KMS-11 (cell line): ENCODE measurements around the gene KLHL25.

ENCODE experiments used
- H2AFZ ChIP-seq: fragments of 200-600 bp; sonication (generic); 2 replicates; pipeline ENCODE4 v1.6.1; 2016; ENCODE audit warnings: antibody characterized with exemption, mixed run types, low read depth
- H3K27ac ChIP-seq: fragments of 200-600 bp; sonication (generic); 2 replicates; pipeline ENCODE4 v1.6.1; 2016; ENCODE audit warnings: mild to moderate bottlenecking, mixed run types
- H3K27me3 ChIP-seq: fragments of 200-600 bp; sonication (generic); 2 replicates; pipeline ENCODE4 v1.6.1; 2017; ENCODE audit warnings: mild to moderate bottlenecking, low read depth, mixed run types, moderate library complexity; ENCODE audit not compliant: insufficient read depth
- H3K36me3 ChIP-seq: fragments of 200-600 bp; sonication (generic); 2 replicates; pipeline ENCODE4 v1.6.1; 2017; ENCODE audit warnings: mild to moderate bottlenecking, mixed run types; ENCODE audit not compliant: insufficient read depth
- H3K4me1 ChIP-seq: fragments of 200-600 bp; sonication (generic); 2 replicates; pipeline ENCODE4 v1.6.1; 2016; ENCODE audit warnings: mild to moderate bottlenecking, low read depth, mixed run types; ENCODE audit not compliant: poor library complexity, severe bottlenecking
- H3K4me2 ChIP-seq: fragments of 200-600 bp; sonication (generic); 2 replicates; pipeline ENCODE4 v1.7.0; 2016; ENCODE audit warnings: mild to moderate bottlenecking, mixed run types
- H3K4me3 ChIP-seq: fragments of 200-600 bp; sonication (generic); IDR thresholded peaks from 2 replicates; pipeline ENCODE4 v1.6.1; 2017; ENCODE audit warnings: low read depth, low read length, mixed read lengths; ENCODE audit not compliant: insufficient read depth
- H3K79me2 ChIP-seq: fragments of 200-600 bp; sonication (generic); 2 replicates; pipeline ENCODE4 v1.6.1; 2016; ENCODE audit warnings: low read depth, mixed run types; ENCODE audit not compliant: insufficient read depth
- H3K9ac ChIP-seq: fragments of 200-600 bp; sonication (generic); 2 replicates; pipeline ENCODE4 v1.6.1; 2016; ENCODE audit warnings: mild to moderate bottlenecking, mixed run types
- H4K20me1 ChIP-seq: fragments of 200-600 bp; sonication (generic); 2 replicates; pipeline ENCODE4 v1.6.1; 2016; ENCODE audit warnings: mild to moderate bottlenecking, mixed run types; ENCODE audit not compliant: insufficient read depth
- TF ChIP-seq, protein P1 (sequence below): fragments of 200-600 bp; sonication (generic); conservative IDR thresholded peaks from 2 replicates; pipeline ENCODE4 v1.6.1; 2017; ENCODE audit warnings: low read depth, mild to moderate bottlenecking, antibody characterized with exemption, low read length, moderate library complexity, mixed read lengths

The KLHL25 gene

DNA sequence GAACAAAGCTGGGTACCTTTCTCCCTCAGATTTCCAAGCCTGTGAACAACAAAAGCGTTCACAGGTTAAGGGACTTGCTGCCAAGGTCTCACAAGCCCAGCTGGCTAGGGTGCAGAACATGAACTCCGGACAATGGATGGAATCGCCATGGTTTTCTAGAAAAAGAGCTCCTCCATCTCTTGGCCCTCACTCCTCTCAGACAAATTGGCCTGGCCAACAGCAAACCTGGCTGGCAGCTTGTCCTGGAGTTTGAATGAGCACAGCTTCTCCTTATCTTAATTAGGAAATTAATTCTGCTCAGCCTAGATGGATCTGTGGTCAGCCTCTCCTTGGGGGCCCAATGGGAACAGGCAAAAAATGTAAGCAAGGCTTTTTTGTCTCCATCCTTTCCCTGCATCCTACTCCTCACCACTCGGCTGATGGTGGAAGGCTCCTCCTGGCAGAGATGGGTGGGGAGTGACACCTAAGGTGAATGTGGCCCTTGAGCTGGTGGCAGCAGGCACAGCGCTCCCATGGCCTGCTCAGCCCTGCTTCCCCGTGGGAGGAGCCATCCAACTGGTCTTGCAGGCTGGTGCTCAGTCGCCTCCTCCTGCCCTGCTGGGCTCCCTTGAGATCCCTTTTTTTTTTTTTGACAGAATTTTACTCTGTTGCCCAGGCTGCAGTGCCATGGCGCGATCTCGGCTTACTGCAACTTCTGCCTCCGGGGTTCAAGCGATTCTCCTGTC is 5.8 kb downstream of the KLHL25 start:
- H3K27me3 ChIP-seq, result no peaks in the 10 kb centered on the region
- no peak overlapping the region for H2AFZ ChIP-seq
- H3K36me3 ChIP-seq, result no peaks in the 10 kb centered on the region
- TF ChIP-seq, protein P1, sequence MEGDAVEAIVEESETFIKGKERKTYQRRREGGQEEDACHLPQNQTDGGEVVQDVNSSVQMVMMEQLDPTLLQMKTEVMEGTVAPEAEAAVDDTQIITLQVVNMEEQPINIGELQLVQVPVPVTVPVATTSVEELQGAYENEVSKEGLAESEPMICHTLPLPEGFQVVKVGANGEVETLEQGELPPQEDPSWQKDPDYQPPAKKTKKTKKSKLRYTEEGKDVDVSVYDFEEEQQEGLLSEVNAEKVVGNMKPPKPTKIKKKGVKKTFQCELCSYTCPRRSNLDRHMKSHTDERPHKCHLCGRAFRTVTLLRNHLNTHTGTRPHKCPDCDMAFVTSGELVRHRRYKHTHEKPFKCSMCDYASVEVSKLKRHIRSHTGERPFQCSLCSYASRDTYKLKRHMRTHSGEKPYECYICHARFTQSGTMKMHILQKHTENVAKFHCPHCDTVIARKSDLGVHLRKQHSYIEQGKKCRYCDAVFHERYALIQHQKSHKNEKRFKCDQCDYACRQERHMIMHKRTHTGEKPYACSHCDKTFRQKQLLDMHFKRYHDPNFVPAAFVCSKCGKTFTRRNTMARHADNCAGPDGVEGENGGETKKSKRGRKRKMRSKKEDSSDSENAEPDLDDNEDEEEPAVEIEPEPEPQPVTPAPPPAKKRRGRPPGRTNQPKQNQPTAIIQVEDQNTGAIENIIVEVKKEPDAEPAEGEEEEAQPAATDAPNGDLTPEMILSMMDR, result no peak
- H3K79me2 ChIP-seq, result peaks cover 12% of the 10 kb centered on the region; the same call in 1 of the 2 replicates
- no peak overlapping the region for H3K4me2 ChIP-seq
- H3K27ac ChIP-seq, result no peak overlapping the region
- H3K4me3 ChIP-seq, result no peak overlapping the region
- peaks cover 15% of the 10 kb centered on the region for H3K4me1 ChIP-seq
- H4K20me1 ChIP-seq, result no peaks in the 10 kb centered on the region
- no peak overlapping the region for H3K9ac ChIP-seq

DNA sequence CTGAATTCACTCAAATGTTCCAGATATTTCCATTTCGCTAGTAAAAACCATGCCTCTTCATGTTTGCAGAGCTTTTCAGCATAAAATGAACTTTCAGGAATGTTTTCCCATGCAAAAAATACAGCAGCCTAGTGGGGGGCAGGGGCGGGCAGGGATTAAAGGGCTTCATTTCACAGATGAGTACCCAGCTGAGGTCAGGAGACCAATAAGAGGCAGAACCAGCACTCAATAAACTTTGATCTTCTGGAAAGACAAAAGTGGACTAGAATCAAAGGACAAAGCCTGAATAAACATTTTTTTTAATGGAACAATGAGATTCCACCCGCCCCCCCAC is 8.0 kb downstream of the KLHL25 start:
- H4K20me1 ChIP-seq, result no peaks in the 10 kb centered on the region
- H3K4me3 ChIP-seq, result no peak overlapping the region
- peaks cover 10% of the 10 kb centered on the region for H3K4me1 ChIP-seq
- TF ChIP-seq, protein P1, result no peak
- no peak overlapping the region for H3K4me2 ChIP-seq
- H3K36me3 ChIP-seq, result no peaks in the 10 kb centered on the region
- no peak overlapping the region for H2AFZ ChIP-seq
- no peaks in the 10 kb centered on the region for H3K27me3 ChIP-seq
- no peaks in the 10 kb centered on the region for H3K79me2 ChIP-seq
- no peak overlapping the region for H3K27ac ChIP-seq
- no peak overlapping the region for H3K9ac ChIP-seq

DNA sequence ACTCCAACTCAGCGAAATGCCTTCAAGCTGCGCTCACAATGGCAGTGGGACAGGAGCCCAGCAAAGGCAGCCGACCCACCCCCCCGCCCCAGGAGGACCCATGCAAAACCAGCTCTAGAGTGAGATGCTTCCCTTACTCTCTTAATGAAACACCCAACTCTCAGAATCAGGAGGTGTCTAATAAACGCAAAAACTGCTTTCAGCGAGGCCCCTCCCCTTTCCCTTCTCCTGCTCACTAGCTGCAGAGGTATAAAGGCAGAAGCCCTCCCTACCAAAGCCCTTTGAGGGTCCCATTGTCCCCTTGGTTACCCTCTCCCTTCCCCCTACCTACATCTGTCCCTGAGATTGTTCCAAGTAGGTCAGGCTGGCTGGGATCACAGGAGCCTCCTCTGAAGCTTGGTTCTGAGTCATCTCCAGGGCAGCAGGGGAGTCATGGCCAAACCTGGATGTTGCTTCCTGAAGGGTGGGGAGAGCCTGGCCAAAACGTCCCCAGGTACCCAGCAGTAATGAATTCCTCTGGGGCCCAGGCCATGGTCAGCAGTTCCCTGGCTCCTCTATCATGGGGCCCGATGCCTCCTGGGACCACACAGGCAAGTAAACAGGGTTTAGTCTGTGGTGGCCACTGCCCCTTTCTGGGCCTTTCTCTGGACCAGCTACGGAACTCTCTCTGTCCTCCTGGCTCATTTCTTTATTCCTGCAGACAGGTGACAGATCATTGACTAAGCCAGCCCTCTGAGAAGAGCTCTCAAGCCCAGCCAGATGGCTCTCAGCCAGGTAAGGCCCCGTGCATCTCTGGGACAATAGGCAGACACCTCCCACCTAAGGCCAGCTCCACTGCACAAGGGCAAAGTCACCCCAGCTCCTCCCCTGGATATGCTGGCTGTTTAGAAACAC is 8.6 kb downstream of the KLHL25 start:
- peaks cover 10% of the 10 kb centered on the region for H3K4me1 ChIP-seq
- no peak overlapping the region for H2AFZ ChIP-seq
- TF ChIP-seq, protein P1, result no peak
- H3K79me2 ChIP-seq, result no peaks in the 10 kb centered on the region
- H3K36me3 ChIP-seq, result no peaks in the 10 kb centered on the region
- H3K4me2 ChIP-seq, result no peak overlapping the region
- no peaks in the 10 kb centered on the region for H4K20me1 ChIP-seq
- H3K27ac ChIP-seq, result no peak overlapping the region
- no peak overlapping the region for H3K4me3 ChIP-seq
- no peaks in the 10 kb centered on the region for H3K27me3 ChIP-seq
- H3K9ac ChIP-seq, result no peak overlapping the region

DNA sequence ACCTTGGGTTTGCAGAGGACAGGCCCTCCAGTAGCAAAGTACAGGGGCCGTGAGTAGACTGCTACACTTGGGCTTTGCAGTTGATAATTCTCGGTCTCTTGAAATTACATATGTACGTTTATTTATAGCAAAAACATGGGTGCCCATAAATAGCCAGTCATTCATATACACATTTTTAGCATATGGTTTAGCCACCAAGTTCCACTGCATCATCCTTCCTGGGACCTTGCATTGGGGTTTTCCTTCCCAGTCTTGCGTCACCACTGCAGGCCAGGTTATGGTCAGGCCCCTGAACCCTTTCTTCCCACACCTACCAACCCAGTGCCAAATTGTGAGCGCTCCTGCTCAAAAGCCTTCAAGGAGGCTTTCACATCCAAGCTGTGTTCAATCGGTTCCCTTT is 12.7 kb downstream of the KLHL25 start:
- H3K4me3 ChIP-seq, result no peak overlapping the region
- H4K20me1 ChIP-seq, result no peaks in the 10 kb centered on the region
- H3K4me1 ChIP-seq, result peaks cover 10% of the 10 kb centered on the region
- H3K27me3 ChIP-seq, result no peaks in the 10 kb centered on the region
- TF ChIP-seq, protein P1, result no peak
- H3K36me3 ChIP-seq, result no peaks in the 10 kb centered on the region
- H3K4me2 ChIP-seq, result no peak overlapping the region
- H3K27ac ChIP-seq, result no peak overlapping the region
- H3K9ac ChIP-seq, result no peak overlapping the region
- no peaks in the 10 kb centered on the region for H3K79me2 ChIP-seq
- H2AFZ ChIP-seq, result no peak overlapping the region
